Measurements from ENCODE around the gene MPDZ.

MPDZ gene

GRCh38 chr9:13210306-13210705 is 69.2 kb downstream of the MPDZ start:
- Histone ChIP-seq H3K9ac (no peak overlapping the region), H3K9me3 (replicated peaks in 1 of 11) (no peaks in the 10 kb centered on the region), H3K27me3 (no peaks in the 10 kb centered on the region), H3K4me2 (no peak overlapping the region), H3K27ac (no peak overlapping the region), H4K20me1 (no peaks in the 10 kb centered on the region), H3K36me3 (no peaks in the 10 kb centered on the region), H3K4me3 (no peak overlapping the region), H3K4me1 (no peaks in the 10 kb centered on the region)
- no peak for TF ChIP-seq Cebpa-rat (IDR thresholded peaks at IDR 0.05)

- Histone ChIP-seq H4K20me1 (no peaks in the 10 kb centered on the region), H3K27ac (no peak overlapping the region), H3K27me3 (no peaks in the 10 kb centered on the region), H3K9me3 (replicated peaks in 1 of 11) (no peaks in the 10 kb centered on the region), H3K9ac (no peak overlapping the region), H3K4me2 (no peak overlapping the region), H3K4me3 (no peak overlapping the region), H3K36me3 (no peaks in the 10 kb centered on the region), H3K4me1 (no peaks in the 10 kb centered on the region)
- TF ChIP-seq Cebpa-rat (IDR thresholded peaks at IDR 0.05), result no peak
These were observed 70.0 kb downstream of the MPDZ start for GRCh38 chr9:13209498-13209897.

GRCh38 chr9:13205824-13206223 is 73.7 kb downstream of the MPDZ start:
- Histone ChIP-seq H4K20me1 (no peaks in the 10 kb centered on the region), H3K27ac (no peak overlapping the region), H3K36me3 (no peaks in the 10 kb centered on the region), H3K4me3 (no peak overlapping the region), H3K27me3 (no peaks in the 10 kb centered on the region), H3K9ac (no peak overlapping the region), H3K4me1 (no peaks in the 10 kb centered on the region), H3K9me3 (replicated peaks in 1 of 11) (no peaks in the 10 kb centered on the region), H3K4me2 (no peak overlapping the region)
- TF ChIP-seq Cebpa-rat (IDR thresholded peaks at IDR 0.05), result peak in 9 of 11 experiments; percentile 27 to 90 (median 64); a peak in 13 of 22 replicates

GRCh38 chr9:13190040-13190439 is 89.5 kb downstream of the MPDZ start:
- Histone ChIP-seq H3K4me2 (no peak overlapping the region), H3K27ac (no peak overlapping the region), H3K4me3 (no peak overlapping the region)

GRCh38 chr9:13189362-13189761 is 90.1 kb downstream of the MPDZ start:
- Histone ChIP-seq H4K20me1 (no peaks in the 10 kb centered on the region), H3K27me3 (no peaks in the 10 kb centered on the region), H3K4me3 (no peak overlapping the region), H3K4me2 (no peak overlapping the region), H3K27ac (no peak overlapping the region), H3K36me3 (no peaks in the 10 kb centered on the region), H3K4me1 (no peaks in the 10 kb centered on the region), H3K9ac (no peak overlapping the region), H3K9me3 (replicated peaks in 1 of 11) (no peaks in the 10 kb centered on the region)
- TF ChIP-seq Cebpa-rat (IDR thresholded peaks at IDR 0.05), result no peak

More at GRCh38 chr9:13190040-13190439, 89.5 kb downstream of the MPDZ start:
- H4K20me1 ChIP-seq, result no peaks in the 10 kb centered on the region
- TF ChIP-seq Cebpa-rat (IDR thresholded peaks at IDR 0.05), result no peak
- no peak overlapping the region for H3K9ac ChIP-seq
- H3K27me3 ChIP-seq, result no peaks in the 10 kb centered on the region
- no peaks in the 10 kb centered on the region for H3K36me3 ChIP-seq
- no peaks in the 10 kb centered on the region for H3K4me1 ChIP-seq
- no peaks in the 10 kb centered on the region for H3K9me3 ChIP-seq (replicated peaks in 1 of 11)

- no peak overlapping the region for H3K27ac ChIP-seq
- H3K27me3 ChIP-seq, result no peaks in the 10 kb centered on the region
- no peak overlapping the region for H3K4me3 ChIP-seq
- no peaks in the 10 kb centered on the region for H3K9me3 ChIP-seq (replicated peaks in 1 of 11)
- no peaks in the 10 kb centered on the region for H3K4me1 ChIP-seq
- no peaks in the 10 kb centered on the region for H4K20me1 ChIP-seq
- H3K36me3 ChIP-seq, result no peaks in the 10 kb centered on the region
- no peak for TF ChIP-seq Cebpa-rat (IDR thresholded peaks at IDR 0.05)
- H3K4me2 ChIP-seq, result no peak overlapping the region
- no peak overlapping the region for H3K9ac ChIP-seq
These were observed 92.7 kb downstream of the MPDZ start for GRCh38 chr9:13186774-13187173.

- Histone ChIP-seq H3K27ac (no peak overlapping the region), H3K4me3 (no peak overlapping the region), H4K20me1 (no peaks in the 10 kb centered on the region), H3K9ac (no peak overlapping the region), H3K4me2 (no peak overlapping the region), H3K9me3 (replicated peaks in 1 of 11) (no peaks in the 10 kb centered on the region), H3K27me3 (no peaks in the 10 kb centered on the region), H3K4me1 (no peaks in the 10 kb centered on the region), H3K36me3 (no peaks in the 10 kb centered on the region)
- TF ChIP-seq Cebpa-rat (IDR thresholded peaks at IDR 0.05), result no peak
These were observed 93.4 kb downstream of the MPDZ start for GRCh38 chr9:13186091-13186490.

GRCh38 chr9:13181652-13182051 is 97.8 kb downstream of the MPDZ start:
- Histone ChIP-seq H3K36me3 (no peaks in the 10 kb centered on the region), H3K9ac (no peak overlapping the region), H3K27ac (no peak overlapping the region), H3K4me3 (no peak overlapping the region), H3K27me3 (no peaks in the 10 kb centered on the region), H3K4me1 (no peaks in the 10 kb centered on the region), H3K9me3 (replicated peaks in 1 of 11) (no peaks in the 10 kb centered on the region), H4K20me1 (no peaks in the 10 kb centered on the region), H3K4me2 (no peak overlapping the region)
- no peak for TF ChIP-seq Cebpa-rat (IDR thresholded peaks at IDR 0.05)

- Histone ChIP-seq H3K4me3 (no peak overlapping the region), H4K20me1 (no peaks in the 10 kb centered on the region), H3K9me3 (replicated peaks in 1 of 11) (no peaks in the 10 kb centered on the region), H3K36me3 (no peaks in the 10 kb centered on the region), H3K4me2 (no peak overlapping the region), H3K27ac (no peak overlapping the region), H3K27me3 (no peaks in the 10 kb centered on the region), H3K9ac (no peak overlapping the region), H3K4me1 (no peaks in the 10 kb centered on the region)
- TF ChIP-seq Cebpa-rat (IDR thresholded peaks at IDR 0.05), result no peak
These were observed 100.2 kb downstream of the MPDZ start for GRCh38 chr9:13179257-13179656.

GRCh38 chr9:13175732-13176131 is 103.8 kb downstream of the MPDZ start:
- Histone ChIP-seq H3K9me3 (replicated peaks in 1 of 11) (no peaks in the 10 kb centered on the region), H3K27ac (no peak overlapping the region), H3K36me3 (no peaks in the 10 kb centered on the region), H3K4me3 (no peak overlapping the region), H3K27me3 (no peaks in the 10 kb centered on the region), H3K4me1 (no peaks in the 10 kb centered on the region), H4K20me1 (no peaks in the 10 kb centered on the region), H3K9ac (no peak overlapping the region), H3K4me2 (no peak overlapping the region)
- TF ChIP-seq Cebpa-rat (IDR thresholded peaks at IDR 0.05), result no peak
